CD4-positive, alpha-beta T cell treated with Interleukin-6 at 100 ng/mL for 8 hours (primary cell): ENCODE data around the gene GPR62.
"Not testable (repeated sequence)": the region's sequence is repeated elsewhere in the genome, so short reads cannot be mapped to it uniquely, and the experiment has no call there.

Experiments used
- DNase-seq: peaks from one replicate; pipeline ENCODE4 v3.0.0-alpha.2; 2020; ENCODE audit warnings: mixed read lengths, low spot score

GPR62 gene

DNA sequence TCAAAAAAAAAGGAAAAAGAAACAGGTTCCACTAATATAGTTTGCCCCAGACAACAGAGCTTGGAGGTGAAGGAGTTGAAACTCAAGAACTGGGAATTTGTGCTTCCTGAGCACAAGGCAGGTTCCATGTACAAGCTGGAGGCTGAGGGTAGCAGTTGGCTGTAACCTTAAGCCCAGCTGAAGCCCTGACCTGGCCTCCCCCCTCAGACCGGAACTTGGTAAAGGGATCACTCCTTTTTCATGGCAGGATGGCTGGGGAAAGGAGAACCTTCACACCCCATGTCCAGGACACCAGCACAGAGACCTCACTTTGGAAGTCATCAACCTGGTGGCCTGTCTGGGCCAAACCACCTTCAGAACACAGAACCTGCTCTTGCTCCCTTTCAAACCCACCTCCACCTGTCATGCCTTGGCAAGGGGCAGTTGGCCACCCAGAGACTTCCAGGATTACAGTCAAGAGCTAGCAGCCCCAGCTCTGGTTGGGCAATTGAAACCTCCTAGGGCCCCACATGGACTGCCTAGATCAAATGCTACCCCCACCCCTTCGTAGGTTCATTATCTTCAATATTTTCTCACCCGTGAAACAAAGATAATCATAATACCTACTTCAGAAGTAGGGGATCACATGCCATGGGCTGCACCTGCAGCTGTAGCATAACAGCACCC is 37.0 kb downstream of the GPR62 start:
- DNase-seq, result no peak

GRCh38 chr3:51993657-51994056 is 38.5 kb downstream of the GPR62 start:
- DNase-seq, result not testable (repeated sequence)

DNA sequence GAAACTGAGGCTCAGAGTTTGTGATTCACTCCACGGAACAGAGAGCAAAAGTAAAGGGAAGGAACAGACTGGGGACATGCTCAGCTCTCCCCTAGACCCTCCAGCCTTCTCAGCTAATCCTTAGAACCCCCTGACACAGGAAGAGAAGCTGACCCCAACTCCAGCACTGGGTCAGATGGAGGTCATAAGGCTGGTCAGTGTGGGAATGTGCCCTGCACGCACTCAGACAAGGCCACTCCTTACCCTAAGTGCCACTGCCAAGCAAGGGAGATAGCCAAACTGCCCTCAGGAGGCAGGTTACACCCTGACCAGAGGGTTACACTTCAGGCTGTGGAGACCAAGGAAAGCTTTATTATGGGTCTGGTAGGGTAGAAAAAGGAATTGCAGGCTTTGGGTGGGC is 39.3 kb downstream of the GPR62 start:
- no peak for DNase-seq

DNA sequence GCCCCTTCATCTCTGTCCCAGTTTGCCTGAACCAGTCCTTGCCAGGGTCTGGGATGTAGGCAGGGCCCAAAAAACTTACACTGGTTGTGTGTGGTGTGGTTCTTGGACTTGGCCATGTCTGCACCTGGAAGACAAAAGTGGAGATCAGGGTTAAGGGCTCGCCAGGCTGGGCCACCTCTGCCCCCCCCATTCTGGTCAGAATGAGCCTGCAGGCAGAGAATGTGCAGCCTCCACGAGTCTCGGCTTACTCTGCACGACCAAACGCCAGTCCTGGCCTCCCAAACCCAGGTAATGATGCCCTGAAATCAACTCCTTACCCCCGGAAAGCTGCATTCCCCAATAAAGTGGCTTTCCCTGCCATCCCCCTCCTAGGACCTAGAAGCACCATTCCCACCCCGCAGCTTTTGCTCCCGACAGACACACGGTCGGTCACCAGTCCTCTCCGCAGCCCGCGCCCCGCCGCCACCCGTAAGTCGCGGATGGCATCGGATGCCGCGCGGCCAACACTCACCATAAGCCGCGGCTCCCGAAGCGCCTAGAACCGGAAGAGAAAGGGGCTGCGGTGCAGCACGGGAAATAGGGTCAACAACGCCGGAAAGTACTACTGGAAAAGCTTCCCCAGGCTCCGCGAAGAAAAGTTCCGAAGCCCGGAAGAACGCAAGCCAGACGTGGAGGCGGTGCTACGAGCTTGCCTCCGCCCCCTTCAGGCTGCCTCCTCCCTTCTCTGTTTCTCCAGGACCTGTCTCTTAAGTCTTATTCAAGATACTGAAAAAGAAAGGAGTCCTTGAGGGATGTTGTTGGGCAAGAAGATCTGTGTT is 40.4 kb downstream of the GPR62 start, which contains the start of gene RPL29:
Gene RPL29, minus strand, starts transcription at position 550 of the 818 bp plus-strand sequence. Its CDS starts 434 bp downstream, at position 116.
- peak; percentile 93 for DNase-seq

GRCh38 chr3:51997172-51997571 is 42.0 kb downstream of the GPR62 start:
- no peak for DNase-seq

DNA sequence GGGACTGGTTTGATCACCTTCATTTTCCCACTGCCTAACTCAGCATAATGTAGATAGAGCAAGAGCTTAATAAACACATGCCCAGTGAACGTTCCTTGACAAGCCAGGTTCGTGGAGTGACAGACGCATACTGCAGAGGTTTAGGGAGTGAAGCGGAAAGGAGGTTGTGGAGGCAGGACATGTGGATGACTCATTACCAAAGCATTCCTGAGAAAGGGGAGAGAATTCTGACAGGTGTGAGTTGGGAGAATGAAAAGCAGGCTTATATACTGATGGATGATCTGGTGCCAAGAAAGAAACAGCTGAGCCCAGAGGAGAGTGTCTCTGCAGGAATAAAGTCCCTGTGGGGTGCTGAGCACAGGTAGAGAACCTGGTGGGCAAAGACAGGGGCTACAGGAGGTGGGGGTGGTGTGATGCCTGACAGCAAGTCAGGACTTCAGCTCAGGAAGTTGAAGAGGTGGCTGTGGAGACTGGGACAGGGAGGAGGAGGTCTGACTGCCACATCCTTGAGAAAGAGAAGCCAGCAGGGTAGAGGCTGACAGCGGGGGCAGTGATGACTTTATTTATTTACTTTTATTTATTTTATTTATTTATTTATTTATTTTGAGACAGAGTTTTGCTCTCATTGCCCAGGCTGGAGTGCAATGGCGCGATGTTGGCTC is 42.9 kb downstream of the GPR62 start:
- DNase-seq, result no peak

- no peak for DNase-seq
These were observed 43.6 kb downstream of the GPR62 start for GRCh38 chr3:51998774-51999173.

DNA sequence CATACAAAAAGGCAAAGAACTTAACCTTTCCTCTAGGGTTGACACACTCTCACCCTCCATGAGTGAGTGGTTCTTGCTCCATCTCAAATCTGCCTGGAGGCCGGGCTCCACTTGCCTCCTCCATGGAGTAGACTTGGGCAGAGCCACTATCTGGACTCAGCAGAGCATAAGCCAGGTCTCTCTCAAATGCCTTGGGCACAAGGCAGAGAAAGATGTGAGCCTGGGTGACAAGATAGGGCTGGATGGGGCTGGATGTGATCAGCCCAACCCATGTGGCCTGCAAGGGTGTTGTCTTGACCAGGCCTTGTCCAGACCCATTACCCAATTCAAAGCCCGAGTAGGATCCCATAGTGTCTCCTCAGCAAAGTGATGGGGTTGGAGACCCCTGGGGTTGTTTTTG is 44.7 kb downstream of the GPR62 start:
- no peak for DNase-seq

- DNase-seq, result peak; percentile 80
These were observed 46.3 kb downstream of the GPR62 start for GRCh38 chr3:52001443-52001974.

DNA sequence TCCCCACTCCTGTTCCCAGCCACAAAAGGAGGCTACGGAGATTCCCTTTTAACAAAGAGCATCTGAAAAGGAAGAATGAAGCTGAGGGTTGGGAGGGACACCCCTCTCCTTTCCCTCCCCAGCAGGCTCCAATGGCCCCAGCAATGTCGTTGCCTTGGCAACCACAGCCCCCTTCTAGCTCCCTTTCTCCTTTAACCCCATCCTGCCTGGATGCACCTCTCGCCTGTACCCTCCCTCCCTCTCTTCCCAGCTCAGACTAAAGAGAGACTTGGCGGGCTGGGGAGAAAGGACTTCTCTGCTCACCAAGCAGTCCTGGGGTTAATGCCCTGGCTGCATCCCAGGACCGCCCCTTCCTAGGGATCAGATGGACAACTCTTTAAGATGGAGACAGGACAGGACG is 47.6 kb downstream of the GPR62 start:
- DNase-seq, result no peak

DNA sequence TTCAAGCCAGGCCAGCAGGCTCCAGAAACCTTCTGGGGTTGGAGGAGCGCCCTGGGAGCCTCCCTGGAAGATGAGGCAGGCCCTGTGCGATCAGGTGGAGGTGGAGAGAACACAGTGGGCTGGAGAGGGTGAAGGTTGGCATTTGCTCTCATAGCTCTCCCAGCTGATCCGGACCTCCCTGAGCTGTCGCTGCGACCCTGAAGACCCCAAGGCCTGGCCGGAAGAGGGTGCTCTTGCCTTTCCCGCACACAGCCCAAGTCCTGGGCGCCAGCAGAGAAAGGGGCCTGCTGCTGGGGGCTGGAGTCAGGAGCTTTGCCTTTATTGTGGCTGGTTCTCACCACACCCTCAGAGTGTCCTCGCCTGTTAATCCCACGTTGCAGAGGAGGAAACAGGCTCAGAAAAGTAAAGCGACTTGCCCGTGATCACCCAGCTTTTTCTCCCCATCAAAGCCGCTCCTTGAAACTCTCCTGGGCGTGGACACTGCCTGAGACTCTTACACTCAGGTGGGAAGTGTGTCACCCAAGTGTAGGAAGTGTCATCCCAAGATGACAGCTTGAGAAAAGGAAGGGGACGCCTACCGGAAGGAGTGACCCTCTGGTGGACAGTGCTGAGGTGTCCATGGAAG is 49.1 kb downstream of the GPR62 start:
- no peak for DNase-seq

DNA sequence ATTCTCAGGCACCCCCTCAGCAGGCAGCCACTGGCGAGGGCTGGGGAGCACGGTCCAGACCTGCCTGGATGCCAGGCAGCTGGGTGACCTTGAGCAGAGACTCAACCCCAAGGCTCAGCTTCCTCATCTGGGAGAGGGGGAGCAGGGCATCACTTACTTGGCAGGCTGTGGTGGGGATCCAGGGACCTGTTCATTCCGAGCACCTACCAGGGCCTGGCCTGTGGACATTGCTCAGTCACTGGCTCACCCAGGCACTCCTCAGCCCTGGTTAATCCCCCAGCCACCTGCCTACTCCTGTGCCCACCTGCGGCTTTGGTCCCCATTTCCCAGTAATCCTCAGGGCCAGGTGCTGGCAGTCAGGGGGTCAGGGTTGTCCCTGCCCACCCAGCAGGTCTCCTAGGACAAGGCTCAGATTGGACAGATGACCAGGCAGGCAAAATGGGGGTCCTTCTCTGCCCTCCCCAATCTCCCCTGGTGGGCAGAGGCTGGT is 49.8 kb downstream of the GPR62 start:
- no peak for DNase-seq

DNA sequence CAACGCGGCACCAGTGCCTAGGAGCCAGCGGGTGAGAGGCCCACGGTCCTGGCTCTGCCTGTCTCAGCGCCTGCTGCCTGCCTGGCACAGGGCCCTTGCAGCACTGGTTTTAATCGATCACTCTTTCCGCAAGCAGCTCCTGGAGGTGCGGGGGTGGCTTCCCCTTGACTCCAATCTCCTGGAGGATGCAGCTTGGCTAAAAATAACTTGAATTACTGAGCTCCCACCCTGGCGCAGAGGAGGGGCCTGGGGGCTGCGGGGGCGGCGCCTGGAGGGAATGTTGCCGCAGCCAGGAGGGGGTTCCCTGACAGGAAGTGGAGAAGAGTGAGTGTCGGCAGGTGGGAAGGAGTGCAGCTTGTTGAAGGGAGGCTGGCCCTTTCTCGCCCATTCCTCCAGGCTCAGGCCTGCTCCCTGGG is 50.4 kb downstream of the GPR62 start:
- DNase-seq, result no peak

DNA sequence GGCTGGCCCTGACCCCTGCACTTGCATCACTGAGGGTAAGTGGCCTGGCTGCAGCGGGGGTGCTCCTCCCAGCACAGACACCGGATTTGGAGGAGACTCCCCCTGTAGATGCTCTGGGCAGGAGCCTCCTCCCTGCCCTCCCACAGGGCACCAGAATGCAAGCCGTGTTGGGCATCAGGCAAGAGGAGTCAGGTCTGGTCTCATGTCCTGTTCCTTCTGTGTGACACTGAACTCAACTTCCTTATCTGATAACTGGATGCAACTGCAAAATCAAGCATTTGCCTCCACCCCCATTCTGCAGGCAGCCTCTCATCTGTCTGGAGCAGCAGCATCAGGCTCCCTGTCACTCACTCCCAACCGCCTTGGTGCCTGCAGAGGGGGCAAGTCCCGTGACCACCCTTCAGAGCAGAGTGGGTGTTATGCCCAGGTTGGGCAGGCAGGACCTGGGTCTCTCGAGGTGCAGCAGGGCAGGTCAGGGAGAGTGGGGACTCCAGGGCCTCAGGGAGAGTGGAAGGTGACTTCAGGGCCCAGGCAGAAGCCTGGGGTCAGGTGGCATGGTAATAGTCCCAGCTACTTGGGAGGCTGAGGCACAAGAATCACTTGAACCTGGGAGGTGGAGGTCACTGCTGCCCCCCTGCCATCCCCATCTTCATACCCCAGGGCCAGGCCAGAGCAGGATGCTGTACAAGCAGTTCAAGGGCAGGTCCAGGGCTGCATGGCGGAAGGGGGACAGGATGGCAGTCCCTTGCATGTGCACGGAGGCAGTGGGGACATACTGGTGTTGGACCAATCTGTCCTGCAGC is 51.0 kb downstream of the GPR62 start:
- no peak for DNase-seq

- no peak for DNase-seq
These were observed 51.6 kb downstream of the GPR62 start for GRCh38 chr3:52006820-52007133.
